Amygdala (tissue), 56 donors: ENCODE results near the gene PRRG2.

Source experiments
- DNase-seq, 56 donors: peaks; one replicate each; lab custom pipeline; 2025; lab: John Stamatoyannopoulos, UW

The PRRG2 gene

GRCh38 chr19:49585023-49585422 lies 3.9 kb downstream of the PRRG2 start:
- DNase-seq, result peak in 9 of 56 donors; percentile 10 to 44 (median 22)

- DNase-seq, result no peak
These were observed 6.1 kb downstream of the PRRG2 start for GRCh38 chr19:49587227-49587626.

- no peak for DNase-seq
These were observed 7.4 kb downstream of the PRRG2 start for GRCh38 chr19:49588365-49589122.

DNA sequence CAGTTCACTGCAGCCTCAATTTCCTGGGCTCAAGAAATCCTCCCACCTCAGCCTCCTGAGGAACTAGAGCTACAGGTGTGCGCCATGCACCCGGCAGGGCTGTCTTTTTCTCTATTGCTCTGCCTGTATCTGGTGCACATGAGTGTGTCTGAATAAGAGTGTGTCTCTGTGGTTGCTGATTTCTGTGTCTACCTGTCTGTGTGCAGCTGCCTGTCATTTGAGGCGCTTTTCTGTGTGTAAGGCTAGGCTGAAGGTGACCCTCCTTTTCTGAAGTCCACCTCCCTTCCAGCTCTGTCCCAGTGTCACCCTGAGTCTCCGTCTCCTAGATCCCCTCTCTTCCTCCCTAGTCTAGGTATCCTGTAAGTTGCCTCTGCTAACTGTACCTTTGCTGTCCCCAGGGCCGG lies 8.4 kb downstream of the PRRG2 start:
- no peak for DNase-seq

- DNase-seq, result peak in 55 of 56 donors; percentile 26 to 95 (median 77)
These were observed 9.2 kb downstream of the PRRG2 start for GRCh38 chr19:49590071-49590970.

DNA sequence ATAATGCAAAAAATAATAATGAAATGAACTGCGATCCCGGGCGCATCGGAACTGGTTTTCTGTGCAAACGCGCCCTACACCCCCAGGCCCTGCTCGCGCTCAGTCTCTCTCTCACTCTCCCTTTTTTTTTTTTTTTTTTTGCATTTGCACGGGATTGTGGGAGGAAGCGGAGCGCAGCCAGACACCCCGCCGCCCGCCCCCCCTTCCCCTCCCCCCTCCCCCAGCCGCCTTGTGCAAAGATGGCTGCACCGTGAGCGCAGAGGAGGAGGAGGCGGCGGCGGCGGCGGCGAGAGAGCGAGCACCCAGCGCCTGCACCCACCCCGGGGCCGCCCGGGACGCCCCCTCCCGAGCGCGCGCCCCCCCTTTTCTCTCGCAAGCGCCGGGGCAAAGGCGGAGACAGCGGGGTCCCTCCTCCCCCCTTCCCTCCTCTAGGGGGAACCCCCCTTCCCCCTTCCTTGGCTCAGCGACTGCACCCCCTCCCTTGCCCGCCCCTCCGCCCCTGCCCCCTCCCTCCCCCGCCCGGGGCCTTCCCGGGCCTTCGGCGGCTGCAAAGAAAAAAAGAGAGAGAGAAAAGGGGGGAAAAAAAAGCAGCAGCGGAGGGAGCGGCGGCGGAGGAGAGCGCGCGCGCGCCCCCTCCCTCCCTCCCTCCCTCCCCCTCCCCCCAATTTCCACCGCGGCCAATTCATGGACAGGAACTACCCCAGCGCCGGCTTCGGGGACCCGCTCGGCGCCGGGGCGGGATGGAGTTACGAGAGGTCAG lies 10.0 kb downstream of the PRRG2 start, which contains the start of gene PRR12:
TSS of gene PRR12 (plus strand) at position 212 of the 760 bp plus-strand sequence. CDS start at position 685, 473 bp downstream.
- peak in 48 of 56 donors; percentile 29 to 92 (median 68) for DNase-seq

DNA sequence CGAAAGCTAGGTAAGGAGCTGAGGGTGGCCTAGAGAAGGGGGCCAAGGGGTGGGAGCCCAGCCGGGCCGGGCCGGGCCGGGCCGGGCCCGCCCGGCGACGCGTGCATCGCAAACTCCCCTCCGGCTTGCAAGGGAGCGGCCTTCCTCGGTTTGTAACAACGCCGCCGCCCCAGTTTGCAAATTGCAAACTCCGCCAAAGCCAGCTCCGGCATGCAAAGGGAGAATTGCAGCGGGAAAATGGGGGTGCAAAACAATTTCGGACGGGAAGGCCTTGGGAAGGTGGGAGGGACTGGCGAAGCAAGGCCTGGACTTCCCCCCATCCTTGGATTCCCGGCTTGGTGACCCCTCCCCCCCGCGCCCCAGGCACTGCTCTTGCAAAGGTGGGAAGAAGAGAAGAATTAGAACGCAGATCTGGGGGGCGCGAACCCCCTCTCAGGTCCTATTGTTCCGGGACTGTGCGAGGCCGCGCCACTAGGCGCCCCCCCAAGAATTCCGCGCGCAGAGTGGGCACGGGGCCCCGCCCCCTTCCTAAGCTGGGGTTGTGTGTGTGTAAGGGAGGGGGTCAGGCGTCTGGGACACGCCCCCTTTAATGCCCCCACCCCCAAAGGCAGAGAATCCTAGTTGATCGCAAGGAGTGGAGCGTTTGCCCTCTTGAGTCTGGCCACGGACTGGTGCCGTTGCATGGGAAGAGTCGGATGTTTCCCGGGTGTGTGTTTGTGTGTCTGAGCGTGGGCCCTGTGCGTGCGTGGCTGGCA lies 10.8 kb downstream of the PRRG2 start:
- DNase-seq, result peak in 31 of 56 donors; percentile 22 to 75 (median 50)

DNA sequence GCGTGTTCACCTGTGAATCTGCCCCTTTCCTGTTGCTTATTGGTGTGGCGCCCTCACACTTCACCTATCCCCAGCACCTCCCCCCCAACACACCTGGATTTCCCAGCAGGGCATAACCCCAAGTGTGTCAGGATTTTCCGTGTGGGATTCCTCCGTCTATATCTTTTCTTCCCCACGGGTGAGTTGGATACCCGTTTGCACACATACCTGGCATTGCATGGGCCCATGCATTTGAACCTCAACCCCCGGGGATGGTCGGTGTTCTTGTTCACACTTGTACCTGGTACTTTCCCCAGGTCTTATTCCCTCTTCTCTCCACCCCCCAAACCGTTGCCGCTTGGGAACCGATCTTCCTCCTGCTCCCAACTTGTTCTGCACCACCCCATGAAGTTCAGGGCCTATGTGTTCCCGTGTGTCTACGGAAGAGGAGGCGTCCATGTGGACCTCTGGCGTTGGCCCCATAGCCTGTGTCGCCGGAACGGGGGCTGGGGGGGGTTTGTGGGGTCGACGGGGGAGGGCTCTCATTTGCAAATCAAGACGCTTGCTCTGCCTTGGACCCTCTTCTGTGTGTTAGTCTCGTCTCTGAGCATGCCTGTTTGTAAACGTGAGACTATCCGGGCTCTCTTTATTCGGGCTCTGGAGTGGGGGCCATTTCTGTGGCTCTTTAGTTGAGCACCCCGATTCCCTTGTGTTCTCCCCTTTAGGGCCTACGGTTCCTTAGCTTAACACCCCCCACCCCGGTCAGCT lies 11.5 kb downstream of the PRRG2 start:
- peak in 6 of 56 donors; percentile 10 to 46 (median 24) for DNase-seq

- DNase-seq, result peak in 55 of 56 donors; percentile 53 to 95 (median 89)
These were observed 12.4 kb downstream of the PRRG2 start for GRCh38 chr19:49593233-49594113.

DNA sequence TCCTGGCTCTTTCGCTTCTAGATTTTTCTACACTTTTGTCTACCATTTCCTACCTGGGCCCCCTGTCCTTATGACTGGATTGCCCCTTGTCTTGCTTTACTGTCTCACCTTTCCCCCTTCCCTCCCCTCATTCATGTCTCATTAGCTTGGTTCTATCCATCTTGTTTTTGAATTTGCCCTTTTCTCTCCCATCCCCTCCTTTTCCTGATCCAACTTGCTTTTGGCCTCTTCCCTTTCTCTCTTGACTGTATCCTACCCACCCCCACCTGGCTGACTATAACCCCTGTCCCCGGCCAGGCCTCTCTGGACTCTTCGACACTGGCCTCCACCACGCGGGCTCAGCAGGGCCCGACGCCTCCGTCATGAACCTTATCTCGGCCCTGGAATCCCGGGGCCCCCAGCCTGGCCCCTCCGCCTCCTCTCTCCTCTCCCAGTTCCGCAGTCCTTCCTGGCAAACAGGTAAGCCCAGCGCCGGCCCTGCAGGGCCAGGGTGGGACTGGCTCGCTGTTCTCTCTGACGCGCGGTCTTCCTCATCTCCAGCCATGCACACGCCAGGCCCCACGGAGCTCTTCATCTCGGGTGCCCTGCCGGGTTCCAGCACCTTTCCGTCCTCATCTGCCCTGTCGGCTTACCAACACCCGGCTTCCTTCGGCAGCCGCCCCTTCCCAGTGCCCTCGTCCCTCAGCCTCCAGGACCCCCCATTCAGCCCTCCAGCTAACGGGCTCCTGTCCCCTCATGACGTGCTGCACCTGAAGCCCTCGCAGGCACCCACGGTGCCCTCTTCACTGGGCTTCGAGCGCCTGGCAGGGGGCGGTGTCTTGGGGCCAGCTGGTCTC lies 13.3 kb downstream of the PRRG2 start:
- no peak for DNase-seq

DNA sequence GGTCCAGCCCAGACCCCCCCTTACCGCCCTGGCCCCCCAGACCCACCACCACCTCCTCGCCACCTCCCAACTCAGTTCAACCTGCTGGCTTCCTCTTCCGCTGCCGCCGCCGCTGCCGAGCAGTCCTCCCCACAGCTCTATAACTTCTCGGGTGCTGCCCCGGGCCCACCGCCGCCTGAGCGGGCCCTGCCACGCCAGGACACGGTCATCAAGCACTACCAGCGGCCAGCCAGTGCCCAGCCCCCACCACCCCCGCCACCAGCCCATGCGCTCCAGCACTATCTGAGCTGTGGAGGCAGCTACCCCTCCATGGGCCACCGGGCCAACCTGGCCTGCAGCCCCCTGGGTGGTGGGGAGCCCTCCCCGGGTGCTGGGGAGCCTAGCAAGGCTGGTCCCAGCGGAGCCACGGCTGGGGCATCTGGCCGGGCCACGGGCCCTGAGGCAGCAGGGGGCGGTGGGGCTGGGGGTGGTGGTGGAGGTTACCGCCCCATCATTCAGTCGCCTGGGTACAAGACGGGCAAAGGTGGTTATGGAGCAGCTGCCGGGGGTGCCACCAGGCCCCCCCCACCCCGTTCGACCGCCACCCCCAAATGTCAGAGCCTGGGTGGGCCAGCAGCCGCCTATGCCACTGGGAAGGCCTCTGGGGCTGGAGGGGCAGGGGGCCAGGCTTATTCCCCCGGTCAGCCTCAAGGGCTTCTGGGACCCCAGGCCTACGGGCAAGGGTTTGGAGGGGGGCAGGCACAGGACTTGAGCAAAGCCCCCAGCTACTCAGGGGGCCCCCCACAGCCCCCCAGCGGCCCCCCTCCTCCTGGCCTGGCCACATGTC lies 14.1 kb downstream of the PRRG2 start:
- DNase-seq, result no peak

GRCh38 chr19:49595819-49596404 lies 14.8 kb downstream of the PRRG2 start:
- no peak for DNase-seq

GRCh38 chr19:49596407-49596806 lies 15.3 kb downstream of the PRRG2 start:
- DNase-seq, result no peak

DNA sequence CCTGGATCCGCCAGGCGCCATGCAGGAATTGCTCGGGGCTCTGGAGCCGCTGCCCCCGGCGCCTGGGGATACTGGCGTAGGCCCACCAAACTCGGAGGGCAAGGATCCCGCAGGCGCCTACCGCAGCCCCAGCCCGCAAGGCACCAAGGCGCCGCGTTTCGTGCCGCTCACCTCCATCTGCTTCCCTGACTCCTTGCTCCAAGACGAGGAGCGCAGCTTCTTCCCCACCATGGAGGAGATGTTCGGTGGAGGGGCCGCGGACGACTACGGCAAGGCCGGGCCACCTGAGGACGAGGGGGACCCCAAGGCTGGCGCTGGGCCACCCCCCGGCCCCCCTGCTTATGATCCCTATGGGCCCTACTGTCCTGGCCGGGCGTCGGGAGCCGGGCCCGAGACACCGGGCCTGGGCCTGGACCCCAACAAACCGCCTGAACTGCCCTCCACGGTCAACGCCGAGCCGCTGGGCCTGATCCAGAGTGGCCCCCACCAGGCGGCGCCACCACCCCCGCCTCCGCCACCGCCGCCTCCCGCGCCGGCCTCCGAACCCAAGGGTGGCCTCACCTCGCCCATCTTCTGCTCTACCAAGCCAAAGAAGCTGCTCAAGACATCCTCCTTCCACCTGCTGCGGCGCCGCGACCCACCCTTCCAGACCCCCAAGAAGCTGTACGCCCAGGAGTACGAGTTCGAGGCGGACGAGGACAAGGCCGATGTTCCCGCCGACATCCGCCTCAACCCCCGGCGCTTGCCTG lies 16.0 kb downstream of the PRRG2 start:
- no peak for DNase-seq

GRCh38 chr19:49597703-49597974 lies 16.5 kb downstream of the PRRG2 start:
- DNase-seq, result no peak
